Left ventricle myocardium inferior (tissue), 1 donor: ENCODE measurements around the gene ANK3. TPM values are rescaled to one million over a fixed set of nuclear protein-coding genes. Genes with fewer than 3 reads are reported as not detected.

Experiments
- DNase-seq: peaks from one replicate; pipeline ENCODE4 v3.0.0-alpha.2; 2020
- H3K27ac ChIP-seq: fragments of 200-600 bp; replicated peaks from 2 replicates; pipeline ENCODE4 v1.8.0; 2021
- H3K27me3 ChIP-seq: fragments of 200-600 bp; 2 replicates; pipeline ENCODE4 v1.8.0; 2021; ENCODE audit warnings: low read depth
- H3K36me3 ChIP-seq: fragments of 200-600 bp; 2 replicates; pipeline ENCODE4 v1.8.0; 2021
- H3K4me1 ChIP-seq: fragments of 200-600 bp; 2 replicates; pipeline ENCODE4 v1.8.0; 2021
- H3K4me3 ChIP-seq: fragments of 200-600 bp; 2 replicates; pipeline ENCODE4 v1.8.0; 2021; ENCODE audit warnings: mild to moderate bottlenecking, moderate library complexity
- H3K9me3 ChIP-seq: fragments of 200-600 bp; replicated peaks from 2 replicates; pipeline ENCODE4 v1.8.0; 2021
- CTCF ChIP-seq: fragments of 200-600 bp; IDR thresholded peaks from 2 replicates; pipeline ENCODE4 v1.8.0; 2021; ENCODE audit warnings: antibody characterized with exemption, mild to moderate bottlenecking, borderline replicate concordance
- intact Hi-C: fragments of 100-400 bp; cut with micrococcal nuclease; formaldehyde crosslinking; loops from one replicate; pipeline ENCODE4 v1.11.0; 2022
- total RNA-seq: library from RNA; stranded (reverse); fragmentation: NEBNext Ultra II Directional; extraction: Animal tissue kit (Norgen Biotek cat#: 25700); gene quantifications from one replicate; pipeline ENCODE4 v1.2.1, GENCODE V29; 2021
- donor health status: DM: no; HTN: yes; CAD: no; lungs with severe emphysema.

ANK3 gene
- total RNA-seq, 1 donor from 2014 or later = 179 TPM

DNA sequence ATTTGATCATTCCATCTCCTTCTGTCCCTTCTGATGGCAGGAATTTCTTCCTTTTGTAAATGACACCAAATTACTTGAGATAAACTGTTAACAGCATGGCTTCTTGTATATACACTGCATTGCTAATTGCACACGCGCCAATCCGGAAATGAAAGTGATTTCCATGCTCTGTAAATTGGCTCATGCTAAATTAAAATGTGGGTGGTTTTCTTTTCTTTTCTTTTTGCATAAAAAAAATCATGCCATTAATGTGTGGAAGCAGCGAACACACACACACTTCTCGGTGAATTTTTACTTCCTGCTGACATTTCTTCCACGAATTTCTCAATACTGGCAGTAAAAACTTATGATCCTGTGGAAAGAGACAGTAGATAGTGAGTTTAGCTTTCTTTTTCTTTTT lies 360.2 kb downstream of the ANK3 start:
- Histone ChIP-seq H3K27ac (no peak overlapping the region), H3K9me3 (no peaks in the 10 kb centered on the region), H3K4me1 (peaks cover 16% of the 10 kb centered on the region), H3K36me3 (no peaks in the 10 kb centered on the region), H3K27me3 (no peaks in the 10 kb centered on the region), H3K4me3 (no peak overlapping the region)
- intact Hi-C loops = no loop called here
- no peak for DNase-seq
- no peak for TF ChIP-seq CTCF

GRCh38 chr10:60028081-60028480 lies 361.6 kb downstream of the ANK3 start:
- H3K4me1 ChIP-seq = peaks cover 15% of the 10 kb centered on the region
- H3K36me3 ChIP-seq = no peaks in the 10 kb centered on the region
- DNase-seq = no peak
- TF ChIP-seq CTCF = no peak
- intact Hi-C loops = no loop called here
- no peak overlapping the region for H3K27ac ChIP-seq
- no peaks in the 10 kb centered on the region for H3K9me3 ChIP-seq
- H3K27me3 ChIP-seq = no peaks in the 10 kb centered on the region
- no peak overlapping the region for H3K4me3 ChIP-seq

- Histone ChIP-seq H3K4me3 (no peak overlapping the region), H3K27me3 (no peaks in the 10 kb centered on the region), H3K27ac (no peak overlapping the region), H3K36me3 (no peaks in the 10 kb centered on the region), H3K4me1 (no peaks in the 10 kb centered on the region), H3K9me3 (no peaks in the 10 kb centered on the region)
- TF ChIP-seq CTCF = no peak
- no peak for DNase-seq
- intact Hi-C loops = no loop called here
Observed at GRCh38 chr10:60025279-60025678, 364.4 kb downstream of the ANK3 start.

DNA sequence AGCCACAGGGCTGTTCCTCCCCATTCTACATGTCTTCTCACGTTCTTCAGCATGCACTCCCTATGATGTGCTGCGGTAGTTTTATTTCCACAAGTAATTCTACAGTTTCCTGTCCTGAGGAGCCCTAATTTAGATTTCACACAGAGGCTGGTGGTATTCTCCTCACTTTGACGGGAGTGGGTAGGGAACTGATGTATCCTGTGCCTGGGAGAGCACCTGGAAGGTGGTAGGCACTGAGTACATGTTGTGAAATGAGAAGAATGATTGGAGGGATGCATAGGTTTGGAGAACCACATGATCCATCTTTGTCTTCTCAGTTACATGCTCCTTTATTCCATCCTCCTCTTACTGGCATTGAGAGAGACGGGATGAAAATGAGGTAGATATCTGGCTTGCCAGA lies 365.2 kb downstream of the ANK3 start:
- H3K36me3 ChIP-seq = no peaks in the 10 kb centered on the region
- H3K4me3 ChIP-seq = no peak overlapping the region
- no peaks in the 10 kb centered on the region for H3K27me3 ChIP-seq
- H3K9me3 ChIP-seq = no peaks in the 10 kb centered on the region
- no peak overlapping the region for H3K27ac ChIP-seq
- no peaks in the 10 kb centered on the region for H3K4me1 ChIP-seq
- intact Hi-C loops = no loop called here
- TF ChIP-seq CTCF = no peak
- DNase-seq = no peak

- Histone ChIP-seq H3K27ac (no peak overlapping the region), H3K36me3 (no peaks in the 10 kb centered on the region), H3K4me1 (no peaks in the 10 kb centered on the region), H3K27me3 (no peaks in the 10 kb centered on the region), H3K4me3 (no peak overlapping the region), H3K9me3 (no peaks in the 10 kb centered on the region)
- intact Hi-C loops = no loop called here
- no peak for DNase-seq
- no peak for TF ChIP-seq CTCF
Observed at GRCh38 chr10:60023155-60023877, 366.4 kb downstream of the ANK3 start.
